Measurements from ENCODE around the gene RXFP2.

The RXFP2 gene

DNA sequence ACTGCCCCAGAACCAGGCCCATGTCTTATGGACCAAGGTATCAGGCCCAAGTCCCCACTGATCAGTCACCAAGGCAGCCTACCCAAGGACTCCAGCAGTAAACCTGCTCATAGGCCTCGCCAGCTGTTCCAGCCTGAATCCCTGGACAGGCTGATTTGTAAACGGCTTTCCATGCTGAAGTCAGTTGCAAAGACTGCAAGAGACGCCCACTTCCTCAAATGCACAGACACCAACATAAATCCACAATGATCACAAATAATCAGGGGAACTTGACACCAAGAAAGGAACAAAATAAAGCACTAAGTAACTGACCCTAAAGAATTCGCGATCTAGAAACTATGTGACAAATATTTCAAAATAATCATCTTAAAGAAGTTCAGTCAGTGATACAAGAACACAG, 75.2 kb downstream of the RXFP2 start:
- TF ChIP-seq, protein P1, sequence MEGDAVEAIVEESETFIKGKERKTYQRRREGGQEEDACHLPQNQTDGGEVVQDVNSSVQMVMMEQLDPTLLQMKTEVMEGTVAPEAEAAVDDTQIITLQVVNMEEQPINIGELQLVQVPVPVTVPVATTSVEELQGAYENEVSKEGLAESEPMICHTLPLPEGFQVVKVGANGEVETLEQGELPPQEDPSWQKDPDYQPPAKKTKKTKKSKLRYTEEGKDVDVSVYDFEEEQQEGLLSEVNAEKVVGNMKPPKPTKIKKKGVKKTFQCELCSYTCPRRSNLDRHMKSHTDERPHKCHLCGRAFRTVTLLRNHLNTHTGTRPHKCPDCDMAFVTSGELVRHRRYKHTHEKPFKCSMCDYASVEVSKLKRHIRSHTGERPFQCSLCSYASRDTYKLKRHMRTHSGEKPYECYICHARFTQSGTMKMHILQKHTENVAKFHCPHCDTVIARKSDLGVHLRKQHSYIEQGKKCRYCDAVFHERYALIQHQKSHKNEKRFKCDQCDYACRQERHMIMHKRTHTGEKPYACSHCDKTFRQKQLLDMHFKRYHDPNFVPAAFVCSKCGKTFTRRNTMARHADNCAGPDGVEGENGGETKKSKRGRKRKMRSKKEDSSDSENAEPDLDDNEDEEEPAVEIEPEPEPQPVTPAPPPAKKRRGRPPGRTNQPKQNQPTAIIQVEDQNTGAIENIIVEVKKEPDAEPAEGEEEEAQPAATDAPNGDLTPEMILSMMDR (IDR thresholded peaks at IDR 0.05; ENCODE audit: low read depth, low read length, missing control alignments), result no peak
- no peak overlapping the region for H3K4me3 ChIP-seq (ENCODE audit: low read depth, low read length)
- DNase-seq (ENCODE audit: low read depth), result no peak

DNA sequence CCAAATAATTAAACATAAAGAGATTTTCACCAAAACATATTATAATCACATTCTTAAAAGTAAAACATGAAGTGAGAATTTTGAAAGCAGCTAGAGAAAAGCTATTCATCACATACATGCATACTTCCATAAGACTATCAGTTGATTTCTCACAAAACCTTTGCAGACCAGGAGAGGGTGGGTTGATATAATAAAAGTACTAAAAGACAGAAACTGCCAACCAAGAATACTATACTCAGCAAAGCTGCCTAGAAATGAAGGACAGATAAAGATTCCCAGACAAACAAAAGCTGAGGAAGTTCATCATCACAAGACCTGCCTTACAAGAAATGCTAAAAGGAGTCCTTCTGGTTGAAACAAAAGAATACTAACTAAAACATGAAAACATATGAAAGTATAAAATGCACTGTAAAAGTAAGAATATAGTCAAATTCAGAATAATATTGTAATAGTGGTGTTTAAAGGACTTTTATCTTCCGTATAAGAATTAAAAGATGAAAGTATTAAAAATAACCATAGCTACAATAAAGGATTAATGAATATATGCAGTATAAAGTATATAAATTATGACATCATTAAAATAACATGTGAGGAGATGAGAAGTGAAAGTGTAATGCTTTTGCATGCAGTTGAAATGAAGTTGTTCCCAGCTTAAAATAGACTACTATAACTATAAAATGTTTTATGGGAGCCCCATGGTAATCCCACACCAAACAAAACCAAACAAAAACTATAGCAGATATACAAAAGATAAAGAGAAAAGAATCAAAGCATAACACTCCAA, 76.2 kb downstream of the RXFP2 start:
- no peak for DNase-seq (ENCODE audit: low read depth)
- TF ChIP-seq, protein P1 (IDR thresholded peaks at IDR 0.05; ENCODE audit: low read depth, low read length, missing control alignments), result no peak
- H3K4me3 ChIP-seq (ENCODE audit: low read depth, low read length), result no peak overlapping the region

DNA sequence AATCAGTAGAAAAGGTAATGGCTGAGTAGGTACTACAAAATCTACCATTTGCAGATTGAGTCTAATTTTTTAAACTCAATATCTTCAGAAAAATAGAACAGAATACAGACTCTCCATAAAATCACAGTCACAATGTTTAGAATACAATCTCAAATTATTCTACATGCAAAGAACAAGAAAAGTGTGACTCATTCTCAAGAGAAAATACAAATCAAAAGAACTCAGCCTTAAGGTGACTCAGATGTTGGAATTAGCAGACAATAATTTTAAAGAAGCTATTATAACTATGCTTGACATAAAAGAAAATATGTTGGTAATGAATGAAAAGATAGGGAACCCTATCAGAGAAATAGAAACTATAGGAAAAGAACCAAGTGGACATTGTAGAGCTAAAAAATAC, 78.9 kb downstream of the RXFP2 start:
- DNase-seq (ENCODE audit: low read depth), result no peak
- TF ChIP-seq, protein P1 (IDR thresholded peaks at IDR 0.05; ENCODE audit: low read depth, low read length, missing control alignments), result no peak
- no peak overlapping the region for H3K4me3 ChIP-seq (ENCODE audit: low read depth, low read length)

GRCh38 chr13:31824705-31825517, 85.6 kb downstream of the RXFP2 start:
- TF ChIP-seq, protein P1 (IDR thresholded peaks at IDR 0.05; ENCODE audit: low read depth, low read length, missing control alignments), result peak; percentile 8
- H3K4me3 ChIP-seq (ENCODE audit: low read depth, low read length), result no peak overlapping the region
- no peak for DNase-seq (ENCODE audit: low read depth)

GRCh38 chr13:31826521-31826920, 87.2 kb downstream of the RXFP2 start:
- TF ChIP-seq, protein P1 (IDR thresholded peaks at IDR 0.05; ENCODE audit: low read depth, low read length, missing control alignments), result no peak

GRCh38 chr13:31827707-31828106, 88.4 kb downstream of the RXFP2 start:
- H3K4me3 ChIP-seq (ENCODE audit: low read depth, low read length), result no peak overlapping the region
- TF ChIP-seq, protein P1 (IDR thresholded peaks at IDR 0.05; ENCODE audit: low read depth, low read length, missing control alignments), result no peak
- no peak for DNase-seq (ENCODE audit: low read depth)

More at GRCh38 chr13:31826521-31826920, 87.2 kb downstream of the RXFP2 start:
- H3K4me3 ChIP-seq (ENCODE audit: low read depth, low read length), result no peak overlapping the region
- no peak for DNase-seq (ENCODE audit: low read depth)

All from GM12864 (cell line).